Progenitor cell of endocrine pancreas (in vitro differentiated cells): ENCODE results near the gene PPP2R2B. TPM values are rescaled to one million over a fixed set of nuclear protein-coding genes. Genes with fewer than 3 reads are reported as not detected.

Experiments
- DNase-seq: peaks from one replicate; pipeline ENCODE4 v3.0.0; 2021; ENCODE audit warnings: low spot score; ENCODE audit not compliant: unreplicated experiment
- H3K27ac Mint-ChIP-seq: 2 replicates; pipeline ENCODE4 v1.8.0; 2021; ENCODE audit warnings: mild to moderate bottlenecking, moderate library complexity, mixed read lengths
- H3K27me3 Mint-ChIP-seq: 2 replicates; pipeline ENCODE4 v1.8.0; 2021; ENCODE audit warnings: mixed read lengths
- H3K36me3 Mint-ChIP-seq: 2 replicates; pipeline ENCODE4 v1.8.0; 2022; ENCODE audit warnings: mixed read lengths; ENCODE audit not compliant: insufficient read depth
- H3K4me1 Mint-ChIP-seq: 2 replicates; pipeline ENCODE4 v1.8.0; 2021; ENCODE audit warnings: low read depth, mixed read lengths
- H3K4me3 Mint-ChIP-seq: 2 replicates; pipeline ENCODE4 v1.8.0; 2021; ENCODE audit warnings: low read depth, mild to moderate bottlenecking, moderate library complexity, mixed read lengths
- H3K9me3 Mint-ChIP-seq: 2 replicates; pipeline ENCODE4 v1.8.0; 2021; ENCODE audit warnings: low read depth, mixed read lengths
- CTCF ChIP-seq: fragments of 200-600 bp; sonication (generic); IDR thresholded peaks from one replicate; pipeline ENCODE4 v1.5.0; 2021; ENCODE audit warnings: antibody characterized with exemption, mild to moderate bottlenecking; ENCODE audit not compliant: unreplicated experiment
- total RNA-seq: library from RNA; stranded (reverse); gene quantifications from 2 replicates; pipeline ENCODE4 v1.2.1, GENCODE V29; 2021

PPP2R2B gene
- total RNA-seq, 1 donor from 2014 or later, result 1.8 TPM

GRCh38 chr5:146789712-146790653, 88.6 kb downstream of the PPP2R2B start:
- no peaks in the 10 kb centered on the region for H3K36me3 Mint-ChIP-seq
- TF ChIP-seq CTCF, result no peak
- H3K27ac Mint-ChIP-seq, result no peak overlapping the region
- H3K4me1 Mint-ChIP-seq, result peaks cover 2% of the 10 kb centered on the region
- no peak for DNase-seq
- no peak overlapping the region for H3K4me3 Mint-ChIP-seq
- H3K9me3 Mint-ChIP-seq, result no peaks in the 10 kb centered on the region
- peaks cover 33% of the 10 kb centered on the region for H3K27me3 Mint-ChIP-seq

GRCh38 chr5:146788898-146789297, 89.7 kb downstream of the PPP2R2B start:
- no peak for DNase-seq
- H3K4me1 Mint-ChIP-seq, result peaks cover 2% of the 10 kb centered on the region

GRCh38 chr5:146785065-146785464, 93.5 kb downstream of the PPP2R2B start:
- H3K36me3 Mint-ChIP-seq, result no peaks in the 10 kb centered on the region
- H3K9me3 Mint-ChIP-seq, result no peaks in the 10 kb centered on the region
- peaks cover 14% of the 10 kb centered on the region for H3K27me3 Mint-ChIP-seq
- no peak for DNase-seq
- H3K4me3 Mint-ChIP-seq, result no peak overlapping the region
- H3K4me1 Mint-ChIP-seq, result peaks cover 2% of the 10 kb centered on the region
- no peak overlapping the region for H3K27ac Mint-ChIP-seq
- TF ChIP-seq CTCF, result no peak

More at GRCh38 chr5:146788898-146789297, 89.7 kb downstream of the PPP2R2B start:
- no peaks in the 10 kb centered on the region for H3K36me3 Mint-ChIP-seq
- H3K27ac Mint-ChIP-seq, result no peak overlapping the region
- H3K27me3 Mint-ChIP-seq, result peaks cover 33% of the 10 kb centered on the region
- TF ChIP-seq CTCF, result no peak
- H3K4me3 Mint-ChIP-seq, result no peak overlapping the region
- H3K9me3 Mint-ChIP-seq, result no peaks in the 10 kb centered on the region

GRCh38 chr5:146781157-146781556, 97.4 kb downstream of the PPP2R2B start:
- Mint-ChIP-seq H3K4me1 (no peaks in the 10 kb centered on the region), H3K36me3 (no peaks in the 10 kb centered on the region), H3K27me3 (peaks cover 4% of the 10 kb centered on the region), H3K9me3 (no peaks in the 10 kb centered on the region), H3K4me3 (no peak overlapping the region), H3K27ac (no peak overlapping the region)
- no peak for DNase-seq
- no peak for TF ChIP-seq CTCF

GRCh38 chr5:146779211-146779869, 99.2 kb downstream of the PPP2R2B start:
- Mint-ChIP-seq H3K4me3 (no peak overlapping the region), H3K27me3 (peaks cover 4% of the 10 kb centered on the region), H3K9me3 (peaks cover 6% of the 10 kb centered on the region), H3K4me1 (no peaks in the 10 kb centered on the region), H3K27ac (no peak overlapping the region), H3K36me3 (no peaks in the 10 kb centered on the region)
- TF ChIP-seq CTCF, result no peak
- DNase-seq, result no peak
